HepG2 (cell line): ENCODE results near the gene XPC. TPM values are rescaled to one million over a fixed set of nuclear protein-coding genes. Genes with fewer than 3 reads are reported as not detected.

Experiments
- ATAC-seq: fragments of 200-7000 bp; cut with Tn5 transposase; 3 replicates; pipeline ENCODE4 v1.9.1; 2020; ENCODE audit warnings: mild to moderate bottlenecking, moderate library complexity
- BruUV-seq: library from RNA; stranded (reverse); fragments of 400-500 nt; replicated peaks from 2 replicates; lab custom pipeline; 2021; lab: Mats Ljungman, UMichigan
- CTCF ChIA-PET: fragments of 300-600 bp; formaldehyde crosslinking; extraction: SDS; loops from one replicate; lab custom pipeline; 2021; ENCODE audit warnings: low total read pairs, inconsistent platforms, low intra/inter-chr PET ratio; lab: Yijun Ruan, JAX
- POLR2A ChIA-PET: fragments of 350-600 bp; sonication (Branson Sonifier 250); formaldehyde crosslinking; loops from one replicate; lab custom pipeline; 2020; ENCODE audit warnings: antibody characterized with exemption, inconsistent platforms; lab: Yijun Ruan, JAX
- DNase-seq: peaks from one replicate; pipeline ENCODE4 v3.0.0-alpha.2; 2015; ENCODE audit warnings: low spot score
- FAIRE-seq: peaks from 3 replicates; lab custom pipeline; 2011; peaks lifted over from hg19 to GRCh38; lab: Jason Lieb, UNC
- H2AFZ ChIP-seq: one replicate; pipeline ENCODE4 v1.6.1; 2011; ENCODE audit warnings: low read length, inconsistent platforms
- H3K27ac ChIP-seq: fragments of 300-600 bp; 3 replicates; pipeline ENCODE4 v1.8.0; 2011; ENCODE audit warnings: mixed run types, mild to moderate bottlenecking, mixed read lengths, low read length, inconsistent platforms; ENCODE audit not compliant: insufficient read depth; ENCODE audit errors: extremely low read length
- H3K27me3 ChIP-seq, 2 experiments: fragments of 200-600 bp in 1 of 2; 2 replicates in 1 of 2; 3 replicates in 1 of 2; pipeline versions ENCODE4 v1.6.0 to v1.8.0; 2011; ENCODE audit warnings: low read length in 2 of 2, mild to moderate bottlenecking in 2 of 2, moderate library complexity in 2 of 2, inconsistent platforms in 1 of 2; ENCODE audit not compliant: insufficient read depth in 2 of 2, control insufficient read depth in 1 of 2
- H3K36me3 ChIP-seq, 2 experiments: fragments of 200-600 bp in 1 of 2; replicated peaks in 1 of 2; 2 replicates in 1 of 2; 3 replicates in 1 of 2; pipeline versions ENCODE4 v1.5.1 to v1.8.0; 2011; ENCODE audit warnings: low read length in 2 of 2, inconsistent platforms in 1 of 2; ENCODE audit not compliant: insufficient read depth in 2 of 2, control insufficient read depth in 1 of 2
- H3K4me1 ChIP-seq: 2 replicates; pipeline ENCODE4 v1.5.1; 2012; ENCODE audit warnings: low read length, inconsistent platforms; ENCODE audit not compliant: insufficient read depth
- H3K4me2 ChIP-seq: 2 replicates; pipeline ENCODE4 v1.6.0; 2011; ENCODE audit warnings: low read depth, low read length, inconsistent platforms
- H3K4me3 ChIP-seq, 3 experiments: fragments of 200-600 bp in 1 of 3; sonication (generic), shearing (Covaris generic) in 1 of 3; replicated peaks in 1 of 3; 2 replicates each; pipeline ENCODE4 v1.5.1; 2011 to 2016; ENCODE audit warnings: low read length in 3 of 3, inconsistent platforms in 2 of 3, low read depth in 2 of 3, mild to moderate bottlenecking in 2 of 3, control low read depth in 1 of 3, mixed read lengths in 1 of 3; ENCODE audit not compliant: insufficient read depth in 1 of 3
- H3K79me2 ChIP-seq: one replicate; pipeline ENCODE4 v1.6.1; 2011; ENCODE audit warnings: low read length, inconsistent platforms; ENCODE audit not compliant: insufficient read depth
- H3K9ac ChIP-seq: 2 replicates; pipeline ENCODE4 v1.6.0; 2011; ENCODE audit warnings: mild to moderate bottlenecking, low read depth, low read length, inconsistent platforms; ENCODE audit not compliant: insufficient read depth
- H3K9me3 ChIP-seq: 2 replicates; pipeline ENCODE4 v1.5.1; 2012; ENCODE audit warnings: mild to moderate bottlenecking, low read length
- H4K20me1 ChIP-seq: 2 replicates; pipeline ENCODE4 v1.6.0; 2011; ENCODE audit warnings: inconsistent platforms, mild to moderate bottlenecking, low read length, moderate library complexity; ENCODE audit not compliant: insufficient read depth
- ARID5B ChIP-seq: IDR thresholded peaks from 2 replicates; pipeline ENCODE4 v1.4.0; 2020; ENCODE audit warnings: mild to moderate bottlenecking, missing genetic modification reagents
- CBX2 ChIP-seq, 2 experiments: fragments of 200-600 bp in 1 of 2; sonication (generic); formaldehyde crosslinking in 1 of 2; IDR thresholded peaks; 2 replicates each; pipeline versions ENCODE4 v1.7.0 to v1.8.1; 2018 to 2022; ENCODE audit warnings: low read depth in 2 of 2, low read length in 1 of 2, mild to moderate bottlenecking in 1 of 2, missing genetic modification reagents in 1 of 2
- ONECUT2 ChIP-seq: sonication (generic); formaldehyde crosslinking; IDR thresholded peaks from 2 replicates; pipeline ENCODE4 v1.4.0; 2020; ENCODE audit warnings: missing genetic modification reagents
- SP2 ChIP-seq: sonication (generic); formaldehyde crosslinking; IDR thresholded peaks from 2 replicates; pipeline ENCODE4 v1.5.1; 2020; ENCODE audit warnings: mild to moderate bottlenecking, missing genetic modification reagents
- TCF12 ChIP-seq, 2 experiments: fragments of 450-650 bp in 1 of 2; sonication (generic) in 1 of 2; formaldehyde crosslinking in 1 of 2; IDR thresholded peaks; 2 replicates each; pipeline versions ENCODE4 v1.6.1 to v1.8.0; 2017 to 2022; ENCODE audit warnings: antibody characterized with exemption in 1 of 2, mild to moderate bottlenecking in 1 of 2, missing genetic modification reagents in 1 of 2, moderate library complexity in 1 of 2
- ZMYM4 ChIP-seq: sonication (generic); formaldehyde crosslinking; IDR thresholded peaks from 2 replicates; pipeline ENCODE4 v1.8.1; 2023; ENCODE audit warnings: mild to moderate bottlenecking, missing genetic modification reagents
- ZNF547 ChIP-seq: sonication (generic); formaldehyde crosslinking; IDR thresholded peaks from 2 replicates; pipeline ENCODE4 v1.5.1; 2020; ENCODE audit warnings: mild to moderate bottlenecking, missing genetic modification reagents
- ZNF713 ChIP-seq: sonication (generic); formaldehyde crosslinking; IDR thresholded peaks from 2 replicates; pipeline ENCODE4 v1.4.0; 2020; ENCODE audit warnings: mild to moderate bottlenecking, missing genetic modification reagents
- ZNF782 ChIP-seq: sonication (generic); formaldehyde crosslinking; IDR thresholded peaks from 2 replicates; pipeline ENCODE4 v1.4.0; 2020; ENCODE audit warnings: missing genetic modification reagents, mild to moderate bottlenecking, borderline replicate concordance
- ZNF816 ChIP-seq: sonication (generic); formaldehyde crosslinking; IDR thresholded peaks from 2 replicates; pipeline ENCODE4 v1.8.0; 2022; ENCODE audit warnings: missing genetic modification reagents, mild to moderate bottlenecking, borderline replicate concordance
- ZSCAN20 ChIP-seq: sonication (generic); formaldehyde crosslinking; IDR thresholded peaks from 2 replicates; pipeline ENCODE4 v1.4.0; 2020; ENCODE audit warnings: missing genetic modification reagents, mild to moderate bottlenecking, borderline replicate concordance
- ZSCAN5A ChIP-seq: sonication (generic); formaldehyde crosslinking; IDR thresholded peaks from 2 replicates; pipeline ENCODE4 v1.8.0; 2022; ENCODE audit warnings: mild to moderate bottlenecking, missing genetic modification reagents, borderline replicate concordance
- WGBS: methylation state at CpG from one replicate; pipeline ENCODE4 v1.1.6; 2017; ENCODE audit warnings: low lambda C conversion rate; 5-methylcytosine and 5-hydroxymethylcytosine counted together
- in situ Hi-C: cut with HindIII; loops from 2 replicates; pipeline ENCODE4 v1.10.0; 2017; ENCODE audit warnings: low pct_unique_long_range_greater_than_20kb; ENCODE audit not compliant: extremely low pct_ligation_motif_present
- intact Hi-C: fragments of 100-400 bp; cut with micrococcal nuclease; formaldehyde crosslinking; loops from one replicate; pipeline ENCODE4 v1.10.0; 2022; ENCODE audit not compliant: unreplicated experiment
- polyA plus RNA-seq, 8 experiments: library from polyadenylated mRNA; depleted of rRNA in 3 of 8; stranded (reverse) in 7 of 8; unstranded in 1 of 8; fragments of >200 nt; fragmentation: Illumina TruSeq in 4 of 8; extraction: Trizol in 4 of 8; gene quantifications; 2 replicates each; pipeline versions ENCODE4 v1.2.1 to v1.2.3, GENCODE V29; 2011 to 2016; ENCODE audit warnings: low read depth in 4 of 8, missing spikeins in 1 of 8, mixed read lengths in 1 of 8; ENCODE audit not compliant: insufficient read depth in 1 of 8
- total RNA-seq, 5 experiments: library from RNA; depleted of rRNA; stranded (reverse); fragments of >200 nt; fragmentation: Illumina TruSeq; extraction: Trizol; gene quantifications; 2 replicates each; pipeline ENCODE4 v1.2.3, GENCODE V29; 2016; ENCODE audit warnings: low read depth in 1 of 5

XPC gene
- total and polyA plus RNA-seq, 2 of the 13 experiments (the other 11 are each of a cell fraction or from before 2014, with no cell fraction given): 9.4 to 24.1 TPM

GRCh38 chr3:14157951-14158350, 20.4 kb downstream of the XPC start:
- ChIA-PET CTCF (no interaction called here), POLR2A (no interaction called here)
- H3K4me3 ChIP-seq: no peak overlapping the region
- H3K79me2 ChIP-seq: no peaks in the 10 kb centered on the region
- H2AFZ ChIP-seq: no peak overlapping the region
- peaks cover 24 to 86% of the 10 kb centered on the region in 2 experiments for H3K36me3 ChIP-seq
- no peak overlapping the region for H3K4me2 ChIP-seq
- in situ Hi-C loops: no loop called here
- H4K20me1 ChIP-seq: peaks cover 2% of the 10 kb centered on the region; the same call in 1 of the 2 replicates
- H3K27me3 ChIP-seq: no peaks in the 10 kb centered on the region
- 96% methylated on average over 9 of the region's 9 CpGs for WGBS
- BruUV-seq: no TSS peak
- FAIRE-seq (no peak), ATAC-seq (no peak), DNase-seq (no peak)
- TF ChIP-seq ZSCAN20 (no peak), ONECUT2 (CRISPR knock-in tag) (no peak), ZNF547 (CRISPR knock-in tag) (no peak), ZNF713 (CRISPR knock-in tag) (no peak)
- intact Hi-C loops: no loop called here
- peaks cover 8% of the 10 kb centered on the region for H3K9me3 ChIP-seq
- no peaks in the 10 kb centered on the region for H3K4me1 ChIP-seq
- no peak overlapping the region for H3K9ac ChIP-seq
- H3K27ac ChIP-seq: no peak overlapping the region

- POLR2A ChIA-PET: no interaction called here
- peaks cover 2% of the 10 kb centered on the region; the same call in 1 of the 2 replicates for H4K20me1 ChIP-seq
- intact Hi-C loops: no loop called here
- no peak for DNase-seq
- no peak for FAIRE-seq
- no TSS peak for BruUV-seq
- H2AFZ ChIP-seq: no peak overlapping the region
- CTCF ChIA-PET: no interaction called here
- in situ Hi-C loops: no loop called here
- H3K27ac ChIP-seq: no peak overlapping the region
- no peak overlapping the region for H3K4me2 ChIP-seq
- no peaks in the 10 kb centered on the region for H3K27me3 ChIP-seq
- ATAC-seq: no peak
- no peaks in the 10 kb centered on the region for H3K4me1 ChIP-seq
- H3K79me2 ChIP-seq: no peaks in the 10 kb centered on the region
- peaks cover 24 to 77% of the 10 kb centered on the region in 2 experiments for H3K36me3 ChIP-seq
- H3K9ac ChIP-seq: no peak overlapping the region
- WGBS: 99% methylated on average over 12 of the region's 13 CpGs
- H3K9me3 ChIP-seq: peaks cover 6% of the 10 kb centered on the region
- H3K4me3 ChIP-seq: no peak overlapping the region
- no peak for TF ChIP-seq ZMYM4 (CRISPR knock-in tag)
- TF ChIP-seq ZSCAN5A (CRISPR knock-in tag): no peak
- no peak for TF ChIP-seq ARID5B (CRISPR knock-in tag)
- TF ChIP-seq SP2 (CRISPR knock-in tag): no peak
- no peak for TF ChIP-seq TCF12 (IDR thresholded peaks at IDR 0.05)
- no peak for TF ChIP-seq TCF12 (CRISPR knock-in tag; IDR thresholded peaks at IDR 0.05)
- no peak for TF ChIP-seq ZNF782 (CRISPR knock-in tag)
- TF ChIP-seq CBX2 (IDR thresholded peaks at IDR 0.05; ENCODE audit: low read depth, low read length): no peak
- no peak for TF ChIP-seq CBX2 (CRISPR knock-in tag; IDR thresholded peaks at IDR 0.05; ENCODE audit: low read depth)
- TF ChIP-seq ZNF816: no peak
Observed at GRCh38 chr3:14156843-14157561, 21.4 kb downstream of the XPC start.
